ENCODE results near the gene ACACB.

Gene ACACB

DNA sequence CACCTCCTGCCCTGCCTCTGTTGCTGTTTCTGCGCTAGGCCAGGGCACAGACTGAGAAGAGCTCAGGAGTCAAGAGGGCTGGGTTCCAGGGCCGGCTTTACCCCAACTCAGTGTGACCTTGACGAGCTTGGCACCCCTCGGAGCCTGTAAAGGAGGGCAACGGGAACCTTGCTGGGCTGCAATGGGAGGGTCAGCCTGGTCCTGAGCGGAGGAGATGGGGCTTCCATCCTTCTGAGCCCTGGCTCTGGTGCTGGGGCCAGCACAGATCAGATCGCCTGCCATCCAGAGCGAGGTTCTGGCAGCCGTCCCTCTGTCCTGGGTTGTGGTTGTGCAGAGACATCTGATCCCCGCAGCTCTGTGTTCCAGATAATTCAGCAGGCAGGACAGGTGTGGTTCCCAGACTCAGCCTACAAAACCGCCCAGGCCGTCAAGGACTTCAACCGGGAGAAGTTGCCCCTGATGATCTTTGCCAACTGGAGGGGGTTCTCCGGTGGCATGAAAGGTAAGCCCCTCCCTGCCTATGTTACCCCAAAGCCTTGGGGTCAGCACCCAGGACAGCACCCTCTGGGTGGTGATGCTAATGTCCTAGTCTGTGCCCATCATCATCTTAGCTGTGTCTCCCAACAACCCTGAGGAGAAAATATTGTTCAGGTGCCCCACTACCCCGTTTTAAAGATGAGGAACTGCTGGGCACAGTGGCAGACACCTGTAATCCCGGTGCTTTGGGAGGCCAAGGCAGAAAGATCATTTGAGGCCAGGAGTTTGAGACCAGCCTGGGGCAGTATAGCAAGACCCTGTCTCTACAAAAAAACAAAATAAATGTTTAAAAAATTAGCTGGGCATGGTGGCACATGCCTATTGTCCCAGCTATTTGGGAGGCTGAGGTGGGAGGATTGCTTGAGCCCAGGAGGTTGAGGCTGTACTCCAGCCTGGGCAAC lies 142.5 kb downstream of the ACACB start:
- DNase-seq: no peak

DNA sequence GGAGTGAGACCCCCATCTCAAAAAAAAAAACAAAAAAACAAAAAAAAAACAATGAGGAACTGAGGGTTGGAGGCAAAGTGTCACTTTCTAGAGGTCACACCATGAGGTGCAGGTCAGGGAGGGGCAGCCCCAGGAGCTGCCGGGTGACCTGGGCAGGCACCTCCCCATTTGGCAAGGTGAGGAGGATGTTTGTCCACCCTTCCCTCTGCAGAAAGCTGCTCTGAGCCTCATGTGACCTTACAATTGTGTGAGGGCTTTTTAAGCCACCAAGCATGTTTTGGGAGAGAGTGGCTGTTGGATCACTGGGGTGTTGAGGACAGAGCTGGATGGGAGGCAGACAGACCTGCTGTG lies 143.1 kb downstream of the ACACB start:
- no peak for DNase-seq

DNA sequence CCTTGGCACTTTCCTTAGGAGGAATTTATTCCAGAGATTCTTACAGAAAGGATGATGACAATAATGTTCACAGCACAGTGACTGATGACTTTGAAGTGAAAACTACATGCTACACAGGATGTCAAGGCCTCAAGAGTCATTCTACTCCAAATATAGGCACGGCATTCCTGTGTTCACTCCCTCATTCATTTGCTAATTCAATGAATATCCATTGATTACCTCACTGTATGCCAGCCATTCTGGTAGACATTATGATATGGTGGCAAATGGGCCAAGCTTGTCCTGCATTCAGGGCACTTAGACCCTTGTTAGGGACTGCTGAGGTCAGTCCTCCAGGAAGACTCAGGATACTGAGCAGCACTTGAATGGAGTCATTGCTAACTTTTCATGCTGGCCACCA lies 144.7 kb downstream of the ACACB start:
- no peak for DNase-seq

DNA sequence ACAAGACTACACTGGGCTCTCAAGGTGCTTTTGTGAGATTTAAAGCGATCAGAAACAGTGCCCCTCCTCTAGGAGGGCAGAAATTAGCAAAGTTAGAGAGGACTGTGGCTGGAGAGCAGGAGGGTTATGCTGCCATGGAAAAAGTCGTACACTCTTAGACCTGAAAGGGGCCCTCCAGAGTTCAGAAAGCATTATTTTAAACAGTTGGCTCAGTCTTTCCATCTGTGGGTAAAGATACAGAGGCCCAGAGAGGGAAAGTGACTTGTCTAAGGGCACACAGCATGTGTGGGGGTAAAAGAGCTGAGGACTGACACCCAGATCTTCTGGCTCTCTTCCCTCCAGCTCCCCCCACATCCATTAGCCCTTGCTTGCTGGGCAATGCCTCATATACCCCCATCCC lies 145.6 kb downstream of the ACACB start:
- no peak for DNase-seq

DNA sequence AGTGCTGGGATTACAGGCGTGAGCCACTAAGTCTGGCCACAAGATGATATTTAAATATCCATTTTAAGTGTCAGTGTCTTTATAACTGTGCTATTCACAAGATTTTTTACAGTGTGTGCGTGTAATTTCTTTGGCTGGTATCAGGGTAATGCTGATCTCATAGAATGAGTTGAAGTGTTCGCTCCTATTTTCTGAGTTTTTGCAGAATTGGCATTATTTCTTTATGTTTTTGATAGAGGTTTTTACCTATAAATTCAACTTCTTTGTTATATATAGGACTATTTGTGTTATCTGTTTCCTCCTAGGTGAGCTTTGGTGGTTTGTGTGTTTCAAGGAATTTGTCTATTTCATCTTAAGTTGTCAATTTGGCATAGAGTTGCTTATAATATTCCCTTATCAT lies 147.1 kb downstream of the ACACB start:
- no peak for DNase-seq

DNA sequence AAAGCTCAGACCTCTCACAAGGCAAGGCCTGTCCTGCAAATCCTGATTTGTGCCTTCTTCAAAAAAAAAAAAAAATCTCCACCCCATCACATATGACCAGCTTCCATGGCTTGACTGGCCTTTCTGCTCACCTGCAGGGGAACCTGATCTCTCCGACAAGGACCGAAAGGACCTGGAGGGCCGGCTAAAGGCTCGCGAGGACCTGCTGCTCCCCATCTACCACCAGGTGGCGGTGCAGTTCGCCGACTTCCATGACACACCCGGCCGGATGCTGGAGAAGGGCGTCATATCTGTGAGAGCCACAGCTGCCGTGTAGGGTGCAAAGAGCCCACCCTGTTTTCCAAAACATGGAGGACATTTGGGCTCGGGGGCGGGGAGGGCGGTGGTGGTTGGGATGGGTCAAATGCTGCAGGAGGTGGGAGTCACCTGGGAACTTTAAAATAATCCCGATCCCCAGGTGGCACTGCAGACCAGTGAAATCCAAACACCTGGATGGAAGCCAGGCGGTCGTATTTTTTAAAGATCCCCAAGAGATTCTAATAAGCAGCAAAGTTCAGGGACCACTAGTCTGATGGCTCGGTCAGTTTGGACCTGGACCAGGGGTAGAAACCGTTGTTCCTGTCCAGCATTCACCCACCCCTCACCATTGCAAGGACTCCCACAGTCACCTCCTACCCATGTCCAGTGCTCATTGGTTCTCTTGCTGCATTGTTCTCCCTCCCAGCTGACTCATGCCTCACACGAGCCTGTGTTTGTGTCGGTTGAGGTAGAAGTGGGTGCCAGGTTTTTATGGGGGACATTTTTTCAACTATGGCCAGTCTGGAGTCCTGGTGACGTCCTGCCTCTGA lies 147.9 kb downstream of the ACACB start:
- peak; percentile 78 for DNase-seq

DNA sequence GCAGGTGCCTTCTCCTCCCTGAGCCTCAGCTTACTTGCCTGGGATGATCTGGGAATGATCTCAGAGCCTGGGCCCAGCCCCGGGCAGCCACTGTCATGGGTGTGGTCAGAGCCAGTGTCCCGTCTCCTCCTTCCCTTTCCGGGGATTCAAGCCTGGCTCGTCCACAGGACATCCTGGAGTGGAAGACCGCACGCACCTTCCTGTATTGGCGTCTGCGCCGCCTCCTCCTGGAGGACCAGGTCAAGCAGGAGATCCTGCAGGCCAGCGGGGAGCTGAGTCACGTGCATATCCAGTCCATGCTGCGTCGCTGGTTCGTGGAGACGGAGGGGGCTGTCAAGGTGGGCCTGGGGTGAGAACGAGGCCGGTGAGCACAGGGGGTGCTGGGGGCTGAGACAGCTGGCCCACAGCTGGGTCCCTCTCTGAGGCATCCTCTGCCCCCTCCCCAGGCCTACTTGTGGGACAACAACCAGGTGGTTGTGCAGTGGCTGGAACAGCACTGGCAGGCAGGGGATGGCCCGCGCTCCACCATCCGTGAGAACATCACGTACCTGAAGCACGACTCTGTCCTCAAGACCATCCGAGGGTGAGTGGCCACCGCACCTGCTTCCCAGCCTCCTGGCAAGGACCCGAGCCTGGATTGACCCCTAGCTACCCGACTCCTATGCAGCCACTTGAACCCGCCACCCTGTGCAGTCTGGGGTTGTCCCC lies 148.7 kb downstream of the ACACB start:
- no peak for DNase-seq

DNA sequence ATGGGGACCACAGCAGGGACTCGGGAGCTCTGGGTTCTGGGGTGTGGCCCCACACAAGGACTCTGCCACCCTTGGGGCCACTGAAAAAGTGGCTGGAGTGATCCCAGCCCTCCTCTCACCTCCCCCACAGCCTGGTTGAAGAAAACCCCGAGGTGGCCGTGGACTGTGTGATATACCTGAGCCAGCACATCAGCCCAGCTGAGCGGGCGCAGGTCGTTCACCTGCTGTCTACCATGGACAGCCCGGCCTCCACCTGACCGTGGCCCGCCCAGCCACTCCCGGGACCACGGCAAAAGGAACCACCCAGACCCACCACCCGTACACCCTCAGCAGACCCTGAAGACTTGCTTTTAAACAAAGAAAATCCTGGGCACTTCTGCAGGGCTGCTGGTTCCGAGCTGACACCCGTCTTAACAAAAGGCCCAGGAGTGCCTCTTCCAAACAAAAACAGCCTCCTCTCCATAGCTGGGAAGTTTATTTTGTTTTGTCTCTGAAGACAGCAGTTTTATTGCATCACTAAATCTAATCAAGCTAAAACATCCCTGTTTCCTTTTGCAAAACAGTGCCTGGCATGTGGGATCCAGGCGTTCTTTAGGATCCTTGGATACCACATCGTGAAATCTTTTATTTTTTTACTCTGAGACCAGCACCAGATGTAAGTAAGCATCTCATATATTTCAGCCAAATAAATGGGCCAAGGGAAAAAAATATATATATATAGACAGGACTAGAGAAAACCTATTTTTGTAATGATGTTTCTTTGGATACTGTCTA lies 149.9 kb downstream of the ACACB start:
- no peak for DNase-seq

DNA sequence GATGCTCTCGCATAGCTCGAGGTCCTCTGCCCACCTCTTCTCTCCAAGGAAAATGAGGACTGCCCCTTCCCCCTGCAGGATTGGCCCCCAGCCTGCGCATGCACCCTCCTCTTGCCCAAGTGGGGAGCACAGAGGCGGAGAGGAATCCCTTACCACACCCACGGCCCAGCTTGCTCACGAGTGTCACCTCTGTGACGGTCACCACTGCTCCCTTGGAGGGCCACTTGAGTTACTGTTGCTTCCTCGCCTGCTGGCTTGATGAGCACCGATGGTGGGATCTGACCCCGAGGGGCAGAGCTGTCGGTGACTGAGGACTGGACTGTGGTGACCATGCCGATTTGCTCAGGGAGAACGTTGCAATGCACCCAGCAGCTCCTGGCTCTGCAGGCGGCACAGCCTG lies 151.0 kb downstream of the ACACB start:
- DNase-seq: no peak

DNA sequence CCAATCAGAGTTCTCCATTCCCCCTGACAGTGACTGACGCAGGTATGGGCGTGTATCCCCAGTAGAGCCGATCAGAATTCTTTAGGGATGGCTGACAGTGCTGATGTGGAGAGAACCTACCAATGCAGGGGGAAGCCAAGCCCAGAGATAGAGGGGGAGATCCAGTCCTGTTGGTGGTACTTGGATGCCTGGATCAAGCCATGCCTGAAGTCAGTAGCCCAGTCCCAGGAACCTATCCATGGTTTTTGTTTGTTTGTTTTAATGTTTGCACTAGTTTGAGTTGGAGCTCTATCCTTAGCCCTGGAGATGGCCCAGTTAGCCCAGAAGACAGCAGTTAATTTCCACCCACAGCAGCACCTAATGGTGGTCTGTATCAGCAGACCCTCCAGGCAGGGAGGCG lies 152.5 kb downstream of the ACACB start:
- DNase-seq: no peak

DNA sequence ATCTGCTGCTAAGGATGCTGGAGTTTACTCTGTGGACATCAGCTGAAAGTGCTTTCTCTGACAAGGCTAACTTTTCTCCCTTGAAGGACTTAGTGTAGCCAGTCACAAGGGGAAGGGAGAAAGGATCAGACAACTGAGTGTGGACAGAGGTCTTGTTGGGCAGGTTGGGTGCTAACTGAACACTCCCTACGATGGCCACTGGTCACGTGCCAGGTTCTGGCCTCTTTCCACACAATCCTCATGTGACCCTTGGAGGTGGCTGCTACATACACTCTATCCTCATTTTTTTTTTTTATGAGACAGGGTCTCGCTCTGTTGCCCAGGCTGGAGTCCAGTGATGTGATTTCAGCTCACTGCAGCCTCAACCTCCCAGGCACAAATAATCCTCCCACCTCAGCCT lies 153.0 kb downstream of the ACACB start:
- no peak for DNase-seq

DNA sequence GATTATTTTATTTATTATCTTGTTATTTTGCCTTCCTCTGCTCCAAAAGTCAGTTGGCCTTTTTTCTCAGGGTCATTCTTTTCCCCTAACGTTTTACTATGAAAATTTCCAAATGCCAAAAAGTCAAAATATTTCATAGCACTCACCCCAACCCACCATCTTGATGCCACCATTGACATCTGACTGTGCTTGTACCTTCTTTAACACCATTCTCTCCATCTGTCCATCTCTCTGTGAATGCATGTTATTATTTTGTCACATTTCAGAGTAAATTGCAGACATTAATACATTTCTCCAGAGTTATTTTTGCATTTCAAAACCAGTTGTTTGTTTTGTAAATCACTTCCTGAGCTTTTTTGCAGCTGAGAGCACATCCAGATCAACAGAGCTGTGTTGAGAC lies 154.1 kb downstream of the ACACB start:
- DNase-seq: no peak

DNA sequence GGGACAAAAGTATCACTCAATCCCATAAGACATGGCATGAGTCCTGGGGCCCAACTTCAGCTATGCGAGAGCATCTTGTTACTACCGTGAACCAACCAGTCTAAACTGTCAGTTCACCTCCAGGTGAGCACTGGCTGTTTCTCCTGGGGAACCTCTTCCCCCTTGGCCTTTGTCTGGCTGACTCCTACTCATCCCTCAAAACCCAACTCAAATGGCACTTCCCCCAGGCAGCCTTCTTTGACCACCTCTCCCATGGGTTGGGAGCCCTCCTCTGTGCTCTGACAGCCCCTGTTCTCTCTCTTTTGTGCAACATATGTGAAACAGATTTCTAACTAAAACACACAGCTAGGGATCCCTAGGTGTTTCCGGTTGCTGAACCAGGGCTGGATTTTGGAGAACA lies 155.0 kb downstream of the ACACB start:
- DNase-seq: no peak

DNA sequence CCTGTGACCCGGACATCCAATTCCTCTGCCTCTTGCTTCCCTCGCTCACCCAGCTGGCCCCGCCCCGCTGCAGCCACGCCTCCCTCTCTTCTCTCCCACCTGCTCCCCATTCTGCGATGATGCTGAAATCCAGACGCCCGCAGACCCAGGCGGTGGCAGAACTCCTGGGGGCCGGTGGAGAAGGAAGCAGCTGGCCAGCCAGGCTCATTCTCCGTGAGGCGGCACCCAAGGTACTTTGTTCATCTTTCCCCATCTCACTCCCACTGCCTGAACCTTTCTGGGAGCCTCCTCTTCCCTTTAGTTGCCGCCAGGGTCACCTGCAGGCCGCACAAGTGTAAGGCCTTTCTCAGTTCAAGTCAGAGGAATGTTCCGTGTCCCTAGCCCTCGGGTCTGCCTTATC lies 157.0 kb downstream of the ACACB start:
- no peak for DNase-seq

DNA sequence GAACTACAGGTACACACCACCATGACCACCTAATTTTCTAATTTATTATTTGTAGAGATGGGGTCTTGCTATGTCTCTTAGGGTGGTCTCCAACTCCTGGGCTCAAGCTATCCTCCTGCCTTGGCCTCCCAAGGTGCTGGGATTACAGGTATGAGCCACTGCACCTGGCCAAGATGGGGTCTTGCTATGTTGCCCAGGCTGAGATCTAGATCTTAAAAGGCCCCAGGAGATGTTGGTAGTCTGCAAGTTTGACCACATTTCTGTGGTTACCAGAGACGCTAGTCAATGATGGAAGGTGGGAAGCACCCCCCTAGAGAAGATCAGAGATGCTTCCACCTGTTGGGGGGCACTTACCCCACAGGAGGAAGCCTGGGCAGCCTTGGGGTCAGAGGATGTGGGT lies 158.0 kb downstream of the ACACB start:
- DNase-seq: no peak

DNA sequence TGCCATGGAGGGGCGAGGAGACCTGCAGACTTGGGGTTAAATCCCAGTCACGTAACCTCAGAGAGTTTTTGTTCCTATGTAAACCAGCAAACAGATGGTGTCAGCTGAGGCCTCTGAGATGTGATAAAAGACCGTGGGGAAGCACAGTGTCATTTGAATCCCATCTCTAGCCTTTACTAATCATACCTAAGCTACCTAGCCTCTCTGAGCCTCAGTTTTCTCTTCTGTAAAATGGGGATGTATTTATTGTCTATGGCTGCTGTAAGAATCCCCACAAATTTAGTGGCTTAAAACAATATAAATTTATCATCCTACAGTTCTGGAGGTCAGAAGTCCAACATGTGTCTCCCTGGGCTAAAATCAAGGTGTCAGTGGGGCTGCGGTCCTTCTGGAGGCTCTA lies 158.8 kb downstream of the ACACB start:
- DNase-seq: no peak

DNA sequence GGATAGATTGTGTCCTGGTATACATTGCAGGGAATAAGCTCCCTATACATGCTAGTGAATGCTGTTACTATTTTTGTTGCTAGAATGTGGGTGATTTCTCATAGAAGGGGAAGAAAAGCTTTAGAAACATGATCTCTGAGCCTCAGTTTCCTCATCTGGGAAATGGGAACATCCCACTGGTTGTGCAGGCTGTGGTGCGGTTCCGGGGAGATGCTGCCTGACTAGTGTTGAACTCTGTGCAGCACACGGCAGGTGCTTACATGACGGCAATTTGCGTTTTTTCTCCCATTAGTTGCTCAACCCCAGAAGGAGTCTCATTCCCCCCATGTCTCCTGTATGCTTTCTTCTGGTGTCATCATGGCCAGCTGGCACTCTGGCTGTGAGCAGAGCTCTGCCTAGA lies 159.8 kb downstream of the ACACB start:
- DNase-seq: no peak

DNA sequence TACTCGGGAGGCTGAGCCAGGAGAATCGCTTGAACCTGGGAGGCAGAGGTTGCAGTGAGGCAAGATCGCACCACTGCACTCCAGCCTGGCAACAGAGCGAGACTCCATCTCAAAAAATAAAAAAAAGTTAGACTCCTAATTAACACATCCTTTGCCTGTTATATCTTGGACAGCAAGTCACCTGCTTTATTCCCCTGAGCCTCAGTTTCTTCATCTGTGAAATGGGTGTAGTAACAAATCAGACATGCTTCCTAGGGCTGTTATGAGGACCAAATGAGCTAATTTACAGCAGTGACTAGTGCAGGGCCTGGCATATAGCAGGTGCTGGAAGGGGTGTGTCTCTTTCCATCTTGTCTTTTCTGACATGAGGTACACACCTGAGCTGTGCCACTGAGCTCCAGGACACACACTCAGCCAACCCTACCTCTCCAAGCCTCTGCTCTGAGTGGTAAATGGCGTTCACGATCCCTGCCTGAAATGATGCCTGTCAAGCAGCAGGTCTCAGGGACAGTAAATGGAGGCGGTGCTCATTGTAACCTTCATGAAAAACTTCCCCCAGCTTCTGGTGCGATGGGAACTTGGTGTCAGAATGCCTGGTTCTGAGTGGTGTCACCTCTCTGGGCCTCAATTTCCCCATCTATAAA lies 161.0 kb downstream of the ACACB start:
- DNase-seq: no peak

DNA sequence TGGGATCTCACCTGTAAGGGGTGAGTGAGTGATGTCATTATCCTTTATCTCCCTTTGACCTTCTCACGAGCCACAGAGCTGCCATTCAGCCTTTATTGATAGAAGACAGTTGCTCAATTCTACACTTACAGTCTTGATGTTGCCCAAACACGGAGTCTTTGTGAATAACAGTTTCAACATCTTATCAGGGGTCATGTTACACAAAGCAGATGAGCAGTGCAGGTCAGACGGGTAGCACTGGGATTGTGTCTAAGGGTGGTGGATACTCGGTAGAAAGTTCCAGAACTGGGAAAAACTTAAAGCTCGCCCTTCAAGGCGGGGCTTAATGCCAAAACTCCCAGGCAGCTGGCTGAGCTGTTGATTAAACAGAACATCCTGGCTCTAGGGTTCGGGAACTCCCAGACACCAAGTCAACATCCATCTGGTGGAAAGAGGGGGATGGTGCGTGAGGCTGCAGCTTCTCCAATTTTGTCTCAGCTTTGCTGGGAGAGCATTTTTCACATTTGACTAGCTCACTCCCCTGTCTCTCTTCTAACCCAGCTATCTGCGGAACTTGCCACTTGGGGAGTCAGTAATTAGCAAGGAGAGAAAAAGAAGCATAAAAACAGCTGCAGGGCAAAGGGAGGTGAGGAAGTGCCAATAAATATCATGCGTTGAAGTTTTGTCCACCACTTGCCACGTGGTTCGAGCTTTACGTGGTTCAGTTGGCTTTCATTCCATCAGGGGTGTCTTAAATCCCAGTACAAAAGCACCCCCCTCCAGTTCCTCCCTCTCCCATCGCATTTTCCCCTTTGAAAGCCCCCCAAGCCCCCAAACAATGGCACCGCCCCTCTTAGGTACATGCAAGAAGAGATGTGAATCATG lies 161.7 kb downstream of the ACACB start:
- peak; percentile 64 for DNase-seq

DNA sequence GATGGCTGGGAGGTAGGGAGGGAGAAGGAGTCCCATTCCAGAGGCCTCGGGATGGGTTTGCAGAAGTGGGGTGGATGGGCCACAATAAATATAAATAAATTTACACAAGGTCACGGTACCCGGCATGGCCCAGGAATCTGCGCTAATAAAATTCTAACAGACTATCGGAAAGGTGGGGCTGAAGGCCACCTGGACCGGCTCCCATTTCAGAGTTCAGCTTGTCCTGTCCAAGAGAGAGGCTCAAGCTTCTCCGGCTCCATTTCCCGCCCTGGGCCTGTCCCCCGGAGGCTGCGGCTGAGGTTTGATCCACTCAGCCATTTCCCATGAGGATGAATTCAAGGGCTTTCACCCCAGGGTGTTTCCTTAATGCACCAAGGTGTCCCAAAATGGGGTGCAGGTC lies 162.5 kb downstream of the ACACB start:
- no peak for DNase-seq

DNA sequence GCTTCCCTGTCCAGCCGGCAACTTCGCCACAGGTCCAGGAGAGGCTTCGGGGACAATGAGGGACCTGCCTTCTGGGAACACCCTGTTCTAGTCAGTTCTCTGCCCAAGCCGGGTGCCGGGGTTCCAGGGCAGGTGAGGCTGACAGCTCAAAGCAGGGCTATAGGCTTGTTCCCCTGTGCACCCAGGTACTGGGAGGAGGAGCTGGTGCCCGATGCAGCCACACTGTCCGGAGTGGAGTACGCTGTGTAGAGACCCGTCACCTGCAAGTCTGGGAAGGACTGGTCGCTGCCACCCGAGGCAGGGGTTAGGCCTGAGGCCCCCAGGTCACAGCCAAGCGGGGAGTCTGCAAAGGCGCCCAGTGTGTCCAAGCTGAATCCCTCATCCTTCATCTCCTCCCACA lies 163.1 kb downstream of the ACACB start:
- DNase-seq: no peak

All from right hindlimb (tissue), 1 donor.